Measurements from ENCODE around the gene NDOR1. TPM values are rescaled to one million over a fixed set of nuclear protein-coding genes. Genes with fewer than 3 reads are reported as not detected.

The NDOR1 gene
- total and polyA plus RNA-seq, 2 donors (not counting 3 experiments of a cell fraction or from before 2014, with no cell fraction given), result 13.5 to 26.7 TPM

- no peak overlapping the region for H3K9ac ChIP-seq (replicated peaks; ENCODE audit: extremely low read depth, insufficient read depth, low read length)
- POLR2A ChIA-PET, result no interaction called here
Observed at GRCh38 chr9:137195525-137196220, 9.8 kb upstream of the NDOR1 start.

More at GRCh38 chr9:137195525-137196220, 9.8 kb upstream of the NDOR1 start:
- no peak overlapping the region for H3K27ac ChIP-seq (ENCODE audit: insufficient read depth, low read depth, low read length)
- H3K4me1 ChIP-seq (ENCODE audit: control insufficient read depth, extremely low read depth, insufficient read depth, low read length), result peaks cover 4% of the 10 kb centered on the region
- no peak for TF ChIP-seq EZH2 (IDR thresholded peaks at IDR 0.05; ENCODE audit: borderline replicate concordance, low read depth, low read length, severe bottlenecking)
- TF ChIP-seq POLR2AphosphoS5 (IDR thresholded peaks at IDR 0.05; ENCODE audit: insufficient read depth, low read depth, low read length), result no peak
- no peak for TF ChIP-seq MYC (IDR thresholded peaks at IDR 0.05; ENCODE audit: low read depth, low read length)
- TF ChIP-seq MAX (IDR thresholded peaks at IDR 0.05; ENCODE audit: insufficient read depth, insufficient read length), result no peak
- no peak for TF ChIP-seq JUN (IDR thresholded peaks at IDR 0.05; ENCODE audit: borderline replicate concordance, insufficient read depth, insufficient read length, low read depth)
- TF ChIP-seq FOS (IDR thresholded peaks at IDR 0.05; ENCODE audit: borderline replicate concordance, insufficient read depth, low read length), result no peak
- TF ChIP-seq GATA2 (IDR thresholded peaks at IDR 0.05; ENCODE audit: insufficient read depth, insufficient read length, low read depth, low read length), result no peak
- TF ChIP-seq POLR2A (IDR thresholded peaks at IDR 0.05; ENCODE audit: low read depth, low read length), result no peak
- TF ChIP-seq, protein P1, sequence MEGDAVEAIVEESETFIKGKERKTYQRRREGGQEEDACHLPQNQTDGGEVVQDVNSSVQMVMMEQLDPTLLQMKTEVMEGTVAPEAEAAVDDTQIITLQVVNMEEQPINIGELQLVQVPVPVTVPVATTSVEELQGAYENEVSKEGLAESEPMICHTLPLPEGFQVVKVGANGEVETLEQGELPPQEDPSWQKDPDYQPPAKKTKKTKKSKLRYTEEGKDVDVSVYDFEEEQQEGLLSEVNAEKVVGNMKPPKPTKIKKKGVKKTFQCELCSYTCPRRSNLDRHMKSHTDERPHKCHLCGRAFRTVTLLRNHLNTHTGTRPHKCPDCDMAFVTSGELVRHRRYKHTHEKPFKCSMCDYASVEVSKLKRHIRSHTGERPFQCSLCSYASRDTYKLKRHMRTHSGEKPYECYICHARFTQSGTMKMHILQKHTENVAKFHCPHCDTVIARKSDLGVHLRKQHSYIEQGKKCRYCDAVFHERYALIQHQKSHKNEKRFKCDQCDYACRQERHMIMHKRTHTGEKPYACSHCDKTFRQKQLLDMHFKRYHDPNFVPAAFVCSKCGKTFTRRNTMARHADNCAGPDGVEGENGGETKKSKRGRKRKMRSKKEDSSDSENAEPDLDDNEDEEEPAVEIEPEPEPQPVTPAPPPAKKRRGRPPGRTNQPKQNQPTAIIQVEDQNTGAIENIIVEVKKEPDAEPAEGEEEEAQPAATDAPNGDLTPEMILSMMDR (IDR thresholded peaks at IDR 0.05; ENCODE audit: extremely low read depth in 1 of 2, insufficient read depth in 1 of 2, low read depth in 1 of 2, low read length in 2 of 2), result no peak
- peaks cover 0 to 12% of the 10 kb centered on the region in 2 experiments for H3K36me3 ChIP-seq (ENCODE audit: control insufficient read depth in 2 of 2, extremely low read depth in 1 of 2, insufficient read depth in 2 of 2, low read length in 2 of 2)
- intact Hi-C loops (cut with micrococcal nuclease) (no loop called here), dilution Hi-C loops (cut with MboI; ENCODE audit: extremely low pct_ligation_motif_present, low sequenced_read_pairs) (no loop called here)
- no peaks in the 10 kb centered on the region for H3K9me1 ChIP-seq (replicated peaks; ENCODE audit: control insufficient read depth, extremely low read depth, insufficient read depth, low read length)
- no peaks in the 10 kb centered on the region for H3K27me3 ChIP-seq (ENCODE audit: control insufficient read depth in 2 of 2, insufficient read depth in 2 of 2, low read length in 2 of 2)
- no peak for FAIRE-seq
- H3K4me2 ChIP-seq (ENCODE audit: insufficient read depth, low read length), result no peak overlapping the region
- no TSS peak for BruUV-seq (replicated peaks)
- no peaks in the 10 kb centered on the region for H3K9me3 ChIP-seq (replicated peaks; ENCODE audit: control insufficient read depth, insufficient read depth, low read length)
- CTCF ChIA-PET, result interaction anchor here (1.3 to 2.0 kb wide), 3 partner anchors 31 to 41 kb away, joined by 3 to 6 read pairs (median 3); partner anchors contain the start of gene RNF224
- no peak overlapping the region for H2AFZ ChIP-seq (ENCODE audit: low read depth, low read length)
- no peak overlapping the region for H3K4me3 ChIP-seq (replicated peaks in 1 of 3; ENCODE audit: insufficient read depth in 1 of 3, low read depth in 1 of 3, low read length in 3 of 3)
- peaks cover 1% of the 10 kb centered on the region for H3K79me2 ChIP-seq (ENCODE audit: control insufficient read depth, insufficient read depth, low read length)
- H4K20me1 ChIP-seq (replicated peaks; ENCODE audit: control insufficient read depth, extremely low read depth, insufficient read depth, low read length), result no peaks in the 10 kb centered on the region
- DNase-seq (ENCODE audit: low read depth, low spot score), result no peak

All from endothelial cell of umbilical vein (primary cell).